EL (cell line): ENCODE measurements around the gene LTBR.
A peak's percentile ranks its signal among the peaks of the same experiment; 100 is the strongest.
"Not testable (repeated sequence)": the region's sequence is repeated elsewhere in the genome, so short reads cannot be mapped to it uniquely, and the experiment has no call there.

Experiments
- DNase-seq: peaks from one replicate; pipeline ENCODE4 v3.0.0-alpha.2; 2016

The LTBR gene

DNA sequence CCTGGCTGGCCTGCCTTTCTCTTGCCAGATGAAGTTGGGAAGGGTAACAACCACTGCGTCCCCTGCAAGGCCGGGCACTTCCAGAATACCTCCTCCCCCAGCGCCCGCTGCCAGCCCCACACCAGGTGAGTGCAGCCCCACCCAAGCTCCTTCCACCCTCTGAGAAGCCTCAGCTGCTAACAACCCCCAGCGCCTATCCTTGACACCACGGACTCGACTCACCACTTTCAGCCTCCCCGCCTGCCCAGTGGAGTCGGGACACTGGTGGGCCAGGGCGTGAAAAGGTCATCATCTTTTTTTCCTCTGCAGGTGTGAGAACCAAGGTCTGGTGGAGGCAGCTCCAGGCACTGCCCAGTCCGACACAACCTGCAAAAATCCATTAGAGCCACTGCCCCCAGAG is 2.1 kb downstream of the LTBR start:
- DNase-seq, result no peak

DNA sequence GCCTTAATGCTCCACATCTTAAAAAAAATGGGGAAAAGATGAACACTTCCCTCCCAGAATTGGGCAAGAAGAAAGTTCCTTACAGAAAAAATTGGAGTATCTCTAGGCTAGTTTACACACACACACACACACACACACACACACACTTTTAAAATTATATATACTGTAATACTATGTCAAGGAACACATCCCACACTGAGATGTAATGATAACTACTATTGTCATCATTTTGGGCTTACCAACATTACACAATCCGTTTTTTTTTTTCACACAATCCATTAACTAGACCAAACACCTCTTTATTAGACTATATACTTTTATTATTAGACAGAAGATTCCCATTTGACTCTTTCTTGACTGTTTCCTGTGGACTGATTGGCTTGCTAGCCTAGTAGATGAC is 2.5 kb downstream of the LTBR start:
- DNase-seq, result no peak

DNA sequence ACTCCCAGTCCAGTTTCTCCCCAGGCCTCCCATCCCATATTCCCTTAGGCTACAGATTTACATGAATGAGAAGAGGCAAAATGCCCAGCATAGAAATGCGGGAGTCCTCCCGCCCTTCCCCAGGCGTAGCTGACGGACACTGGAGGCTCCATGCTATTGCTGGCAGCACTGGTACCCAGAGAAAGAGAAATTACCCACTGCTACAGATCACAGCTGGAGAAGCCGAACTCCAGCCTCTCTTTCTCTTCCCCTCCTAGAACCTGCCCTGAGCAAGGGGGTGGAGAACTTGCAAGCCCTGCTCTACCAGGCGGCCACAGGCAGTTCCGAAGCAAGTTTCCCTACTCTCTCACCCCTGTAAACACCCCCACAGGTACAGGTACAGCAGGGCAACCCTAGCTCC is 3.6 kb downstream of the LTBR start:
- no peak for DNase-seq

DNA sequence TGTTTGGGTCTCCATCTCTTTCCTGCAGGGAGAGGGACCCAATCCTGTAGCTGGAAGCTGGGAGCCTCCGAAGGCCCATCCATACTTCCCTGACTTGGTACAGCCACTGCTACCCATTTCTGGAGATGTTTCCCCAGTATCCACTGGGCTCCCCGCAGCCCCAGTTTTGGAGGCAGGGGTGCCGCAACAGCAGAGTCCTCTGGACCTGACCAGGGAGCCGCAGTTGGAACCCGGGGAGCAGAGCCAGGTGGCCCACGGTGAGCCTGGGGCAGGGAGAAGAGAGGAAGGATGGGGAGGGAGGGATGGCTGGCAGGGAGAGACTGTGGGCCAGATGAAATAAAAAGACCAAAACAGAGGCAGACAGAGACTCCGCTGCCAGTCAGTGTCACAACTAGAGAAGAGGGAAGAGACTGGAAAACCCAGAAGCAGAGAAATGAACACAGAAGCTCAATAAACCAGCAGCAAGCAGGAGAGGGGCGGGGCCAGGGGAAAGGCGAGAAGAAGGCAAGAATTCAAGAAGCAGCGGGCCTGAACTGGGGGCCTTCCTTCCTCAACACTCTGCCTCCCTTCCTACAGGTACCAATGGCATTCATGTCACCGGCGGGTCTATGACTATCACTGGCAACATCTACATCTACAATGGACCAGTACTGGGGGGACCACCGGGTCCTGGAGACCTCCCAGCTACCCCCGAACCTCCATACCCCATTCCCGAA is 6.3 kb downstream of the LTBR start:
- no peak for DNase-seq

DNA sequence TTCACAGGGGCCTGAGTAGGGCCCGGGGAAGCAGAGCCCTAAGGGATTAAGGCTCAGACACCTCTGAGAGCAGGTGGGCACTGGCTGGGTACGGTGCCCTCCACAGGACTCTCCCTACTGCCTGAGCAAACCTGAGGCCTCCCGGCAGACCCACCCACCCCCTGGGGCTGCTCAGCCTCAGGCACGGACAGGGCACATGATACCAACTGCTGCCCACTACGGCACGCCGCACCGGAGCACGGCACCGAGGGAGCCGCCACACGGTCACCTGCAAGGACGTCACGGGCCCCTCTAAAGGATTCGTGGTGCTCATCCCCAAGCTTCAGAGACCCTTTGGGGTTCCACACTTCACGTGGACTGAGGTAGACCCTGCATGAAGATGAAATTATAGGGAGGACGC is 7.1 kb downstream of the LTBR start:
- DNase-seq, result no peak

DNA sequence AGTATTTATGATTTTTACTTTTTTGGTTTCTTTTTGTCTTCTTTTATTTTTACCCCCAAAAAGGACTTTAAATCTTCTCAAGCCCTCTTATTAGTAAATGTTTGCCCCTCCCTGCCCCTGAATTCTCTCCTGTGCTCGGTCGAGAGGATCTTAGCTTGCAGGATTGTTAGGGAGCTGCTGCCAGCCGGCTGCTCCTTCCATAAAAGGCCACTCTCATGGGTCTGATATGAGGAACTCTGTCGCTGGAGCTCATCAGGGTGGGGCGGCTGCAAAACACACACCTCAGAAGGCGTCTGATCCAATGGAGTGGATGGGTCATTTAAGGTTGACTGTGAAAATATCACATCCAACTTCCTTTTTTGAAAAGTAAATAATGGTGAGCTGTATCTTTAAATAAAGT is 8.5 kb downstream of the LTBR start:
- DNase-seq, result no peak

DNA sequence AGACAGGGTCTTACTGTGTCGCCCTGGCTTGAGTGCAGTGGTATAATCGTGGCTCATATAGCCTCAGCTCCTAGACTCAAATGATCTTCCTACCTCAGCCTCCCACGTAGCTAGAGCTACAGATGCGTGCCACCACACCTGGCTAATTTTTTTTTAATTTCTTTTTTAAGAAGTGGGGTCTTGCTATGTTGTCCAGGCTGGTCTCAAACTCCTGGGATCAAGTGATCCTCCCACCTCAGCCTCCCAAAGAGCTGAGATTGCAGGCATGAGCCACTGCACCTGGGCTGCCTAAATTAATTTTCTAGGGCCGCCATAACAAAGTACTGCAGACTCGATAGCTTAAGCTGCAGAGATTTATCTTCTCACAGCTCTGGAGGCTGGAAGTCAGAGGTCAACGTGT is 9.1 kb downstream of the LTBR start:
- no peak for DNase-seq

DNA sequence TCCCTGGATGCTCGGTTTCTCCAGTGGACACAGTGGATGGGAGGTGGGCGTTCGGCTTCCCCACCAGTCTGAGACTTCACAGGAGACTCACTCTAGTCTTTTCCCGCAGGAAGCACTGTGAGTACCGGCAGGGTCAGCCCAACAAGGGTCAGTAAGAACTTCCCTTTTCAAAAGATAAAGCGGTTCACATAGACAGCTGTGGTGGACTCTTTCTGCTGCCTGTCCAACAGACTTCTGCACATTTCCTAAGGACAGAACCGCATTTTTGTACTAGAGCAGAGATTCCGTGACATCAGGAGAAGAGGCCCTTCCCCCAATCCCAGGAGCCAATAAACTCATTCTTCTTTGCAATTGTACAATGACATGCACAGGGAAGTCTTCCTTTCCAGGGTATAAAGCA is 10.4 kb downstream of the LTBR start:
- DNase-seq, result no peak

DNA sequence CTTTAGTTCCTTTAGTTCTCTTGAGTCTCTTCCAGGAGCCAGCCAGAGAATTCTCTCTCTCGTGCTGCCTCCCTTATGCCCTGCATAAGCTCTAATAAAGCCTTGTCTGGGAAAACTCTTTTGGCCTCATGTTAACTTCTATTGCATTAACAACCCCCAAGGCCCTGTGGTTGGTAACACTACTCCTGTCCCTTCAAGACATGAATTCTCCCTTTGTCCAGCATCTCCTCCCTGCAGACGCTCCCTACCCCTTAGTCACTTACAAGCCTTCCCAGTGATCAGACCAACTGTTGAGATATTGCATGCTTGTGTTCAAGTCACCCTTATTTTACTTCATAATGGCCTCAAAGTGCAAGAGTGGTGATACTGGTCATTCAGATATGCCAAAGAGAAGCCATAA is 12.1 kb downstream of the LTBR start:
- no peak for DNase-seq

DNA sequence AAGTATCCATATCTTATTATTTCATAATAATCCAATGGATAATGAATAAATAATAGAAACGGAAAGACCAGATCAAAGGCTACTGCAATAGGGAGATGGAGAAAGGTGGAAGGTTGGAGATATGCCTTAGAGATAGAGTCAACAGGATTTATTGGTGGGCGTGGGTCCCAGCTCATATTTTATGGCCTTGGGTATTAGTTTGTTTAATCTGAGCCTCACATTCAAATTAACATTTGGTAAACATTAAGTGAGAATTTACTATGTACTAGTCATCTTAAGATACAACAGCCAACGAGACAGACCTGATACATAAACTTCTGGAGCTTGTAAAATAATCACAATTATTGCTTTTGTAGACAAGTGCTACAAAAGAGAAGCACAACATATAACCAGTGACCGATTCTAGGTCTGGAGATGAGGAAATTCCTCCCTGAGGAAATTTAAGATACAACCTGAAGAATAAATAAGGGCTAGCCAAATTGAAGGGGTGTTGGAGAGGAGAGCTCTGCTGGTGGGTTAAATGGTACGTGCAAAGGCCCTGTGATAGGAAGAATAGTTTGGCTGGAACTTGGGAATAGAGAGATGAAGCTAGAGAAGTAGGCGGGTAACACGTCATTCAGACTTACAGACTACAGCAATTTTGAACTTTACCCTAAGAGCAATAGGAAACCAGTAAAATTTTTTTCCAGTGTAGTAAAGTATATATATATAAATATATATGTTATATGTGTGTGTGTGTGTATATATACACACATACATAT is 16.1 kb downstream of the LTBR start:
- no peak for DNase-seq

DNA sequence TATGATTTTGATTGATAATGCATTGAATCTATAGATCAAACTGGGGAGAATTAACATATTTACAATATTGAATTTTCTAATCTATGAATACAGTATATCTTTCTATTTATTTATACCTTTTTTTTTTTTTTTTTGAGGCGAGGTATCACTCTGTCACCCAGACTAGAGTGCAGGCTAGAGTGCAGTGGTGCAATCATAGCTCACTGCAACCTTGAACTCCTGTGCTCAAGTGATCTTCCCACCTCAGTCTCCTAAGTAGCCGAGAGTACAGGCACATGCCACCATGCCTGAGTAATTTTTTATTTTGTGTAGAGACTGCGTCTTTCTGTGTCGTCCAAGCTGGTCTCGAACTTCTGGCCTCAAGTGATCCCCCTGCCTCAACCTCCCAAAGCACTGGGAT is 20.4 kb downstream of the LTBR start:
- no peak for DNase-seq

DNA sequence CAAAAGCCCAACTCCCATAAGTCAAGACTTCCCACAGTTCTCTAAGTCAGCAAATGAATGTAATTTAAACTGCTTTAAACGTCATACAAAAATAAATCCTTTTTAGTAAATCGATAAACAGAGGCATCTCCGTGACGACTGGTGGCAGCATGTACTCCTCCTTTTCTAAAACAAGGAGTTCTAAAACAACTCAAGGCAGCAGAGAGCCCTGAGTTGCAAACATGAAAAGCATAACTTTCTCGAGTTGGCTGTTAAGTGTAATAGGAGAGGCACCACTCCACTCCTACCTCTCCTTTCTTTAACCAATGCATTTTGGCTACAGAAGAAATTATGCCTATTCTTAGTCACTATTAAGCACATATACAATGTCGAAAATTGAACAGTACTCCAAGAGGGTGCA is 22.0 kb downstream of the LTBR start:
- no peak for DNase-seq

DNA sequence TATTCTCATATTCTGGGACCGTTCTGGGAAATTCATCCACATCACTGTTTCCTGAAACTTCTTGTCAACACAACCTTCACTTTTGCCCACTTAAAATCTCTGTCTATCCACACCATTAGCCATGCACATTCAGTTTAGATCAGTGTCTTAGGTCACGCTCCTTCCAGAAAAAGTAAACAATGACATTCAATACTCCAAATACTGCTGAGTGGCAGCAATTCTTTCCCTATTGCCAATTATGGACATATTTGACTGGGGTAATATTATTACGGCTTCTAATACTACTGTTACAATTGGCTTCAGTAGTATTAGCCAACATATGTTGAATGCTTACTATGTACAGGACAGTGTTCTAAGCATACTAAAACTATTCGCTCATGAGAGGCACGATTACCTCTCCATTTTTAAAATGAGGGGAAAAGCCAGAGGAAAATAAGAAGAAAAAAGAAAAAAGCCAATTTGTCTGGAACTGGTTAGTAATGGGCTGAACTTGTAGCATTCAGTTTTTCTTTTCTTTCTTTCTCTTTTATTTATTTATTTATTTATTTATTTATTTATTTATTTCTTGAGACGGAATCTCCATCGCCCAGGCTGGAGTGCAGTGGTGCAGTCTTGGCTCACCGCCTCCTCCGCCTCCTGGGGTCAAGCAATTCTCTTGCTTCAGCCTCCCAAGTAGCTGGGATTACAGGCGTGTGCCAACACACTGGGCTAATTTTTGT is 23.4 kb downstream of the LTBR start:
- DNase-seq, result no peak

DNA sequence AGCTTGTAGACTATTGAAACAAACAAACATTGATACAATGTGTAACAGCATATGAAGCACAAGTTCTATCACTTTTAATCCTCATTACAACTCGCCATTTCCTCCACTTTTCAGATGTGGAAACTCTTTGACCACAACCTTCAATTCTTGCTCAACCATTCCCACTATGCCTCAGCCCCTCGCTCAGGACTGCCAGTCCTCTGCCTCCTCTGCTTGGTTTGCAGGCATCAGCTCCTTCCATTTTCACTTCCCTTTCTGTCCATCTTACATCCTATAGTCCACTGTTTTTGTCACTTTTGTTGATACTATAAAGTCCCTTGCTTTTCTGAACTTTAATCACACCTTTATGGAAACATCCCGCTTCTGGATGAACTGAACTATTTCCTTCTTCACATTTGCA is 32.6 kb downstream of the LTBR start:
- no peak for DNase-seq

DNA sequence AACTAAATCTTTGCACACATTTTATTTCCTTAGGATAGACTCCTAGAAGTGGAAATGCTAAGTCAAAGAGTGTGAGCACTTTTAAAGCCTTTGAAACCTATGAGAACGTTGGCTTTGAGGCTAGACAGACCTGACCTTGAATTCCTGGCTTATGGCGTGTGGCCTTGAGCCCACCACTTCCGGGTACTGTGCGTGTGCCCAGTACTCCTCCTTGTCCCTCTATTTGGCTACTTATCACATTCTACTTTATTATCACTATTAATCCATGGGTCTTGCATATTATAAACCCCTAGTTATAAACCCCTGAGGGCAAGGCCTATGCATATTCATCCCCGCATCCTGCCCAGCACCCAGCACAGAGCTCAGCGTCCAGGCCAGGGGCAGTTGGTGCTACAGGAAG is 34.8 kb downstream of the LTBR start:
- no peak for DNase-seq

DNA sequence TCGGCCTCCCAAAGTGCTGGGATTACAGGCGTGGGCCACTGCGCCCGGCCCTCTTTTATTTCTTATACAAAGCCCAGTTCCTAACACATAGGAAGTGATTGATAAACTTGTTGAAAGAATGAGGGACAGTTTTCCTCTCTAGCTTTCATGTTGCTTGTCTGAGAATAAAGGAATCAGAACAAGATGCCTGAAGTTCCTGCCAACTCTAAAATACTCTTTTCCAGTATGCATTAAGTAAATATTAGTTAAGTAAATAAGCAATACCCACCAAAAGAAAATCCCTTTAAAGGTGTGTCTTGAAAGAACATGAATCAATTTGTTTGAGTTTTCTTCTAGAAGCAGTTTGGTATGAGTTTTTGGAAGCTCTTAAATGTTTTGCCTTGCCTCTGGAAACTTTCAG is 36.4 kb downstream of the LTBR start:
- no peak for DNase-seq

DNA sequence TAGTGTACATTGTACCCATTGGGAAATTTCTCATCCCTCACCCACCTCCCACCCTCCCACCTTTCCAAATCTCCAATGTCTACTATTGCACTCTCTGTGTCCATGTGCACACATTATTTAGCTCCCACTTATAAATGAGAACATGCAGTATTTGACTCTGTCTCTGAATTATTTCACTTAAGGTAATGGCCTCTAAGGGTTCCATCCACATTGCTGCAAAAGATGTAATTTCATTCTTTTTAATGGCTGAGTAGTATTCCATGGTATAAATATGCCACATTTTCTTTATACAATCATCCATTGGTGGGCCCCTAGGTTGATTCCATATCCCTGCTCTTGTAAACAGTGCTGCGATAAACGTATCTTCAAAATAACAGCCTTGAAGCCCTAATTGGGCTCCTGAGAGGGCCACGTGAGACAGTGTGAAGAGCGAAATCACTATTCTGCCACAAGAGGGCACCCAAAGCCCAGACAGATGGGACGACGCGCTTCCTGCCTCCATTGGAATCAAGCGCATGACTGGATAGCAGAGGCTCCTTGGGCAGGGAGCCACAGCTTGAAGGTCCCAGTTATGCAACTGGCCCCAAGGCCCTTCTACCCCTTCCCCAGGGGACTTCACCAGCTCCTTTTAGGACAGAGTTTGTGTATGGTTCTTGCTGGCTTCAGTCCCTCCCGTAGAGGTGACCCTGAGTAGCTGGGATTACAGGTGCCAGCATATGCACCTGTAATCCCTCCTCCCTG is 39.5 kb downstream of the LTBR start:
- peak; percentile 90 for DNase-seq

DNA sequence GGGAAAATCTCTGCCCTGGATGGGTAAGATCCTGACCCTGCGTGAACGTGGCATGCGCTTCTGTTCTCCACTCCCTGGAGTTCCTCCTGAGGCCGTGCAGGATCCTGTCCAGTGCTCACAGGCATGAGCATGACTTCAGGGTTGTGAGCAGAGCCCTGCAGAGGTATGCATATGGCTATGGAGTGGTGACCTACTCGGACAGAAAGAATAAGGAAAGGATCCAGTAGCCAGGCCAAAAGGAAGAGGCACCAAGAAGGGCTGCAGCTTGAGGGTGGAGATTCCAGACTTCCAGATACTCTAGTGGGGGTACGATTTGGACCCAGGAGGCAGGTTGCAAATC is 40.0 kb downstream of the LTBR start:
- DNase-seq, result no peak

DNA sequence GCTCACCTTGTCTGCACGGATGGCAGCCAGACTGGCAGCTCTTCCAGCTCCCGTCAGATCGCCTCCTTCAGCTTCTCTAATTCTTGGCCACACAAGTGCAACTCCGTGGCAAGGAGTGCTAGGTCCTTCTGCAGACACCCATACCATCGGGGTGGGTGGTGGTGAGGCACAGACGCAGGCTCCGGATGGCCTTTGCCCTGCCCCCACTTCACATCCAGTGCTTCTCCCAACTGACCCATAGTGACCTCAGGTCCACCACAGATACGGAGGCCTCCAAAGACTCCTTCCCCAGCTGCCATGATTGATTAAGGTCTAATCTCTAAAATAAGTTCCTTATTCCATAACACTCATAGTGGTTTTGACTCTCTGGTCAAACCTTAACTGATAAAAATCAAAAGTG is 40.9 kb downstream of the LTBR start:
- DNase-seq, result no peak

DNA sequence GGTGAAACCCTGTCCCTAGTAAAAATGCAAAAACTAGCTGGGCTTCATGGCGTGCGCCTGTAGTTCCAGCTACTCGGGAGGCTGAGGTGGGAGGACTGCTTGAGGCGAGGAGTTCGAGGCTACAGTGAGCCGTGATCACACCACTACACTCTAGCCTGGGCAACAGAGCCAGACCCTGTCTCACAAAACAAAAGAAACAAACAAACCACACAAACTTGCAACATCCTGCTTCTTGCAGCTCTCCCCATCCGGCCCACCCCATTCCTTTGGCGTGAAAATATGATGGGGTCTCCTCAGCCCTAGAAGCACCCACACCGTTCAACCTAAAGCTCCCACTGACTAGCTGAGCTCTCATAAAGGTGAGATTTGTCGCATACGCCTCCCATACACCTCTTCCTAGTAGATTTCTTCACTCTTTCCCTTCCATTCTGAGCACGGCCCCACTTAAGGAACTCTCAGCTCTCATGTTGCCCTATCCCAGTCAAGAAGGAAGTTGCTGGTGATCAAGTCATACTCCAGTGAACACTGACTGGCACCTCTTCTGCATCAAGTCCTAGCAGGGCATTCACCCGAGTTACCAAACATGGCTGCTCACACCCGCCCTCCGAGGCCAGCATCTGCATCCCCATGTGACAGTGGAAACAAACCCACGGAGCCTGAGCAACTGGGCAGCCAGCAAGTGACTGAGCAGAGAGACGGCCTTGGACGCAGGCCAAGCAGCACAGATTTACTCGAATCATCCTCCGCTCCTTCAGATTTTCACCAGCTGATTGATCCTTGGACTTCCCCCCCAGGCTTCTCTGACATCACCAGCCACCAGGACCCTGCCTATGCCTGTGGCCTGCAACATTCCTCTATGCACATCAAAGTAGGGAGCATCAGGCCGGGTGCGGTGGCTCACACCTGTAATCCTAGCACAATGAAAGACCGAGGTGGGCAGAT is 41.9 kb downstream of the LTBR start:
- DNase-seq, result no peak

DNA sequence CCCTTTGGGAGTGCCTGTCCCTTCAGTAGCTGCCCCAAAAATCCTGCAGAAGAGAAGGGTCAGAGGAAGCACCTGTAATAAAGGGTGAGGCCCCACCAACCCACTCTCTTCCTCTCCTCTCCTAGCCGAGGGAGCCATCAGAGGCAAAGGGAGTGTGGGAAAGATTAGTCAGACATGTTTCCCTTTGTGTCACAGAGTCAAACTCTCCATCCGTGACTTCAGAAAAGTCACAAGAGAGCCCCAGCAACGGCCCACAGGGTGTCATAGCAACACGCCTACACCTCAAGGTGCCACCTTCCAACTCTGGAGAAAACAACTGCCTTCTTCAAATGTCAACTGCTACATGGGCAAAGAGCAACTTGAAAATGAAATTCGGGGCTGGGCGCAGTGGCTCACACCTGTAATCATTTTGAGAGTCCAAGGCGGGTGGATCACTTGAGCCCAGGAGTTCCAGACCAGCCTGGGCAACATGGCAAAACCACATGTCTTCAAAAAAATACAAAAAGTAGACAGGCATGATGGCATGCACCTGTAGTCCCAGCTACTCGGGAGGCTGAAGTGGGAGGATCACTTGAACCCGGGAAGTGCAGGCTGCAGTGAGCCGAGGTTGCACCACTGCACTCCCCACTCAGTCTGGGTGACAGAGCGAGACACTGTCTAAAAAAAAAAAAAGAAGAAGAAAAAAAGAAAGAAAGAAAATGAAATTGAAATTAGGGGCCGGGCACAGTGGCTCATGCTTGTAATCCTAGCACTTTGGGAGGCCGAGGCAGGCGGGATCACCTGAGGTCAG is 43.1 kb downstream of the LTBR start:
- DNase-seq, result no peak

DNA sequence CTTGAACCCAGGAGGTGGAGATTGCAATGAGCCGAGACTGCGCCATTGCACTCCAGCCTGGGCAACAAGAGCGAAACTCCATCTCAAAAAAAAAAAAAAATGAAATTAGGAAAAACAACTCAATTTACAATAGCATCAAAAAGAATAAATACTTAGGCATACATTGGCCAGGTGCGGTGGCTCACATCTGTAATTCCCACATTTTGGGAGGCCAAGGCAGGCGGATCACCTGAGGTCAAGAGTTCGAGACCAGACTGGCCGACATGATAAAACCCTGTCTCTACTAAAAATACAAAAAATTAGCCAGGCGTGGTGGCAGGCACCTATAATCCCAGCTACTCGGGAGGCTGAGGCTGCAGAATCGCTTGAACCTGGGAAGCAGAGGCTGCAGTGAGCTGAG is 43.8 kb downstream of the LTBR start:
- not testable (repeated sequence) for DNase-seq
